Cardiac fibroblast (primary cell): Measurements from ENCODE around the gene CLSTN2.

Source experiments
- DNase-seq, 2 donors: peaks; one replicate each; pipeline versions ENCODE4 v3.0.0 to v3.0.0-alpha.2; 2010; ENCODE audit warnings: low read depth in 2 of 2
- H3K4me3 ChIP-seq, 2 donors: replicated peaks in 1 of 2; 1 replicate in 1 of 2; 2 replicates in 1 of 2; pipeline ENCODE4 v1.5.1; 2011; ENCODE audit warnings: low read depth in 2 of 2, low read length in 2 of 2, mild to moderate bottlenecking in 2 of 2, moderate library complexity in 1 of 2
- CTCF ChIP-seq: IDR thresholded peaks from one replicate; pipeline ENCODE4 v1.5.1; 2011; ENCODE audit warnings: low read depth, mild to moderate bottlenecking, low read length, inconsistent platforms

Gene CLSTN2

GRCh38 chr3:140274429-140274828 is 339.4 kb downstream of the CLSTN2 start:
- no peak overlapping the region for H3K4me3 ChIP-seq
- DNase-seq = no peak
- no peak for TF ChIP-seq CTCF

- DNase-seq = peak; percentile 27 to 40
- H3K4me3 ChIP-seq = no peak overlapping the region
- TF ChIP-seq CTCF = no peak
These were observed 341.7 kb downstream of the CLSTN2 start for GRCh38 chr3:140276703-140277102.

- H3K4me3 ChIP-seq = no peak overlapping the region
- no peak for TF ChIP-seq CTCF
- no peak for DNase-seq
These were observed 342.9 kb downstream of the CLSTN2 start for GRCh38 chr3:140277886-140278285.

DNA sequence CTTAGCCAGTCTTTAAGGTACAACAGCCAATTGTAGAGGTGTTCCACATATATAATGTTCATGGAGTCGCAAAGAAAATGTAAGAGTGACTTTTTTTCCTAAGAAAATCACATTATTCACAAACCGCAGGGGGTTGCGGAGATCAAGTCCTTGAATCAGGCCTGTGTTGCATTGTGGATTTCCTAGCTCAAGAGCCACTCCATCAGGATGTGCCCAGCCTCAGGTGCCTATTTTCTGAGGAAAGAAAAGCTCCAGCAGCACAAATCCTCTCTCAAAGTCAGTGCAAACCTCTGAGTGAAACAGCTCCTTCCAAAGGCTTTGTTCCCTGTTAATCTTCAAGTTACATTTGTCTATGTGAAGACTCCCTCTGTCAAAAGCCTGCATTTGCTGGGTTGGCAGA is 349.4 kb downstream of the CLSTN2 start:
- H3K4me3 ChIP-seq = no peak overlapping the region
- DNase-seq = no peak
- TF ChIP-seq CTCF = no peak

GRCh38 chr3:140285380-140285779 is 350.4 kb downstream of the CLSTN2 start:
- H3K4me3 ChIP-seq = no peak overlapping the region
- no peak for TF ChIP-seq CTCF
- no peak for DNase-seq

DNA sequence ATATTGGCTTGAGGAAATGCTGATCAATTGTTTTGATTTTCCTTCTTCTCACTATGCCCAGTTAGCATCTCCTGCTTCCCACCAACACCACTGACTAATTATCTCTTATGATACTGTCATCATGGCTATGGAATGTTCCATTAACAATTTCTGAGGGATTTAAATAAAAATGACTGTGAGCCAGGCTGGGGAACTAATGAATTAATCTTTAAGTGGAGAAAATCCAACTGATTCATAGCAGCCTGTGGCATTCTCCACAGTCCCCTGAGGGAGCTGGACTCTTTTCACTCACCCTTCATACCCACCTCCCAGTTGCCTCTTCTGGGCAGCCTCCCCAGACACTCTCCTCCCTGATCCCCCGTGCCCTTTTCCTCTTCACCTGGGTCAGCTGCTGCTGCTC is 353.6 kb downstream of the CLSTN2 start:
- DNase-seq = peak in 1 of 2 donors; percentile 11
- TF ChIP-seq CTCF = no peak
- no peak overlapping the region for H3K4me3 ChIP-seq

DNA sequence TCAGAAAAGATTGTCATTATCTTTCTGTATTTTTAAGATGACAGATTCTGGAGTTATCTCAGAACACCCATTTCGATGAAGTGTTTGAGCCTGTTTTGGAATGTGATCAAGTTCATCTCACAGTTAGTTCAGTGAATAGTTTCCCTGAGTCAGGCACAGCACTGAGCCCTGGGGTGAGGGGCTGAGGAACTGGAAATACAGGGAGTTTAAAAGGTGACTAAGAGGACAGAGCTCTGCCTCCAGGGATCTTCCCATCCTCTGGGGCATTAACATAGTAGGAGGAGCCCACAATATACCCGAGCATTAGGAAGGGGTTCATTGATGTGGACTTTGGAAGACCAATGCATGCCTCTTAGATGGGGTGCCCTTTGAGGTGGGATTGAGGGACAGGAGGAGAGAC is 355.1 kb downstream of the CLSTN2 start:
- H3K4me3 ChIP-seq = no peak overlapping the region
- no peak for TF ChIP-seq CTCF
- DNase-seq = peak in 1 of 2 donors; percentile 38
